OCI-LY1 (cell line): ENCODE measurements around the gene BOK.

Experiments
- EZH2 ChIP-seq: fragments of 200-600 bp; sonication (generic), shearing (Covaris generic); IDR thresholded peaks from 2 replicates; pipeline ENCODE4 v1.8.0; 2017; ENCODE audit warnings: borderline replicate concordance, mixed run types, mild to moderate bottlenecking, antibody characterized with exemption, low read length, moderate library complexity, mixed read lengths
- TF ChIP-seq, protein P1 (sequence below): fragments of 200-600 bp; sonication (generic), shearing (Covaris generic); IDR thresholded peaks from 2 replicates; pipeline ENCODE4 v1.5.1; 2017; ENCODE audit warnings: mild to moderate bottlenecking, antibody characterized with exemption, low read length, moderate library complexity, mixed read lengths

GRCh38 chr2:241618296-241618805, 59.8 kb downstream of the BOK start:
- TF ChIP-seq EZH2: no peak
- TF ChIP-seq, protein P1, sequence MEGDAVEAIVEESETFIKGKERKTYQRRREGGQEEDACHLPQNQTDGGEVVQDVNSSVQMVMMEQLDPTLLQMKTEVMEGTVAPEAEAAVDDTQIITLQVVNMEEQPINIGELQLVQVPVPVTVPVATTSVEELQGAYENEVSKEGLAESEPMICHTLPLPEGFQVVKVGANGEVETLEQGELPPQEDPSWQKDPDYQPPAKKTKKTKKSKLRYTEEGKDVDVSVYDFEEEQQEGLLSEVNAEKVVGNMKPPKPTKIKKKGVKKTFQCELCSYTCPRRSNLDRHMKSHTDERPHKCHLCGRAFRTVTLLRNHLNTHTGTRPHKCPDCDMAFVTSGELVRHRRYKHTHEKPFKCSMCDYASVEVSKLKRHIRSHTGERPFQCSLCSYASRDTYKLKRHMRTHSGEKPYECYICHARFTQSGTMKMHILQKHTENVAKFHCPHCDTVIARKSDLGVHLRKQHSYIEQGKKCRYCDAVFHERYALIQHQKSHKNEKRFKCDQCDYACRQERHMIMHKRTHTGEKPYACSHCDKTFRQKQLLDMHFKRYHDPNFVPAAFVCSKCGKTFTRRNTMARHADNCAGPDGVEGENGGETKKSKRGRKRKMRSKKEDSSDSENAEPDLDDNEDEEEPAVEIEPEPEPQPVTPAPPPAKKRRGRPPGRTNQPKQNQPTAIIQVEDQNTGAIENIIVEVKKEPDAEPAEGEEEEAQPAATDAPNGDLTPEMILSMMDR: no peak
